HFF-Myc (cell line): ENCODE measurements around the gene IL12RB1.
A peak's percentile ranks its signal among the peaks of the same experiment; 100 is the strongest.
"Not testable (repeated sequence)": the region's sequence is repeated elsewhere in the genome, so short reads cannot be mapped to it uniquely, and the experiment has no call there.

ENCODE experiments used
- DNase-seq: peaks from one replicate; pipeline ENCODE4 v3.0.0-alpha.2; 2011; ENCODE audit warnings: low read depth; ENCODE audit errors: extremely low read depth
- H3K4me3 ChIP-seq: replicated peaks from 2 replicates; pipeline ENCODE4 v1.5.1; 2011; ENCODE audit warnings: low read depth, mild to moderate bottlenecking, control low read depth, low read length
- CTCF ChIP-seq: IDR thresholded peaks from 2 replicates; pipeline ENCODE4 v1.5.1; 2012; ENCODE audit warnings: mild to moderate bottlenecking, low read depth, low read length, control low read depth; ENCODE audit errors: missing control alignments

Gene IL12RB1

GRCh38 chr19:18107235-18107634, 20.5 kb upstream of the IL12RB1 start:
- no peak overlapping the region for H3K4me3 ChIP-seq
- DNase-seq = no peak
- no peak for TF ChIP-seq CTCF

- DNase-seq = not testable (repeated sequence)
These were observed 18.5 kb upstream of the IL12RB1 start for GRCh38 chr19:18105259-18105658.

GRCh38 chr19:18104793-18105131, 18.0 kb upstream of the IL12RB1 start:
- H3K4me3 ChIP-seq = peak overlapping the region; percentile 17
- TF ChIP-seq CTCF = no peak

More at GRCh38 chr19:18105259-18105658, 18.5 kb upstream of the IL12RB1 start:
- H3K4me3 ChIP-seq = not testable (repeated sequence)

GRCh38 chr19:18102916-18103542, 16.3 kb upstream of the IL12RB1 start:
- no peak overlapping the region for H3K4me3 ChIP-seq
- DNase-seq = no peak
- no peak for TF ChIP-seq CTCF

More at GRCh38 chr19:18104793-18105131, 18.0 kb upstream of the IL12RB1 start:
- no peak for DNase-seq

GRCh38 chr19:18101268-18101667, 14.5 kb upstream of the IL12RB1 start:
- no peak for DNase-seq
- TF ChIP-seq CTCF = no peak
- no peak overlapping the region for H3K4me3 ChIP-seq

- TF ChIP-seq CTCF = no peak
- no peak overlapping the region for H3K4me3 ChIP-seq
- no peak for DNase-seq
These were observed 14.0 kb upstream of the IL12RB1 start for GRCh38 chr19:18100710-18101109.

- no peak for TF ChIP-seq CTCF
- H3K4me3 ChIP-seq = no peak overlapping the region
- DNase-seq = no peak
These were observed 12.9 kb upstream of the IL12RB1 start for GRCh38 chr19:18099623-18099995.
